Activated CD8-positive, alpha-beta memory T cell treated with anti-CD3 and anti-CD28 coated beads for 48 hours (primary cell): ENCODE results near the gene HECA.

Experiments
- DNase-seq, 3 experiments: peaks; one replicate each; pipeline ENCODE4 v3.0.0-alpha.2; 2020; ENCODE audit warnings: low read depth in 2 of 3, low spot score in 2 of 3

HECA gene

GRCh38 chr6:139159016-139159415, 24.1 kb downstream of the HECA start:
- no peak for DNase-seq

- no peak for DNase-seq
These were observed 26.3 kb downstream of the HECA start for GRCh38 chr6:139161169-139161568.

- DNase-seq: peak in 1 of 3 experiments; percentile 36
These were observed 27.0 kb downstream of the HECA start for GRCh38 chr6:139161817-139162284.

GRCh38 chr6:139164001-139164400, 29.1 kb downstream of the HECA start:
- DNase-seq: no peak

- DNase-seq: no peak
These were observed 30.4 kb downstream of the HECA start for GRCh38 chr6:139165324-139165723.

- DNase-seq: no peak
These were observed 31.5 kb downstream of the HECA start for GRCh38 chr6:139166238-139166955.

GRCh38 chr6:139166956-139167313, 32.1 kb downstream of the HECA start:
- no peak for DNase-seq

- no peak for DNase-seq
These were observed 37.3 kb downstream of the HECA start for GRCh38 chr6:139172151-139172550.

- DNase-seq: no peak
These were observed 37.7 kb downstream of the HECA start for GRCh38 chr6:139172567-139172966.

- no peak for DNase-seq
These were observed 38.3 kb downstream of the HECA start for GRCh38 chr6:139173172-139173571.

GRCh38 chr6:139173822-139174221, 38.9 kb downstream of the HECA start:
- DNase-seq: no peak

GRCh38 chr6:139174961-139175360, 40.1 kb downstream of the HECA start:
- no peak for DNase-seq

GRCh38 chr6:139175389-139175948, 40.6 kb downstream of the HECA start:
- no peak for DNase-seq

- DNase-seq: no peak
These were observed 46.4 kb downstream of the HECA start for GRCh38 chr6:139181236-139181635.

GRCh38 chr6:139184047-139184446, 49.2 kb downstream of the HECA start:
- no peak for DNase-seq

GRCh38 chr6:139184459-139184858, 49.6 kb downstream of the HECA start:
- DNase-seq: no peak

- DNase-seq: no peak
These were observed 51.4 kb downstream of the HECA start for GRCh38 chr6:139186242-139186641.

GRCh38 chr6:139186692-139187091, 51.8 kb downstream of the HECA start:
- no peak for DNase-seq

GRCh38 chr6:139187489-139187888, 52.6 kb downstream of the HECA start:
- no peak for DNase-seq

- no peak for DNase-seq
These were observed 54.8 kb downstream of the HECA start for GRCh38 chr6:139189665-139190064.

GRCh38 chr6:139194740-139195139, 59.9 kb downstream of the HECA start:
- no peak for DNase-seq

GRCh38 chr6:139198529-139199288, 63.8 kb downstream of the HECA start:
- DNase-seq: no peak
